Fibroblast of skin of right quadriceps (primary cell): Measurements from ENCODE around the gene QSOX2.
A peak's percentile ranks its signal among the peaks of the same experiment; 100 is the strongest.
"Not testable (repeated sequence)": the region's sequence is repeated elsewhere in the genome, so short reads cannot be mapped to it uniquely, and the experiment has no call there.

Experiments used
- DNase-seq: peaks from one replicate; pipeline ENCODE4 v3.0.0-alpha.2; 2013

QSOX2 gene

GRCh38 chr9:136282272-136282861 lies 36.8 kb upstream of the QSOX2 start:
- no peak for DNase-seq

- DNase-seq, result no peak
Measured at GRCh38 chr9:136281421-136282271, 36.0 kb upstream of the QSOX2 start.

- no peak for DNase-seq
Measured at GRCh38 chr9:136280535-136281315, 35.1 kb upstream of the QSOX2 start.

GRCh38 chr9:136279471-136279870 lies 33.9 kb upstream of the QSOX2 start:
- DNase-seq, result no peak

DNA sequence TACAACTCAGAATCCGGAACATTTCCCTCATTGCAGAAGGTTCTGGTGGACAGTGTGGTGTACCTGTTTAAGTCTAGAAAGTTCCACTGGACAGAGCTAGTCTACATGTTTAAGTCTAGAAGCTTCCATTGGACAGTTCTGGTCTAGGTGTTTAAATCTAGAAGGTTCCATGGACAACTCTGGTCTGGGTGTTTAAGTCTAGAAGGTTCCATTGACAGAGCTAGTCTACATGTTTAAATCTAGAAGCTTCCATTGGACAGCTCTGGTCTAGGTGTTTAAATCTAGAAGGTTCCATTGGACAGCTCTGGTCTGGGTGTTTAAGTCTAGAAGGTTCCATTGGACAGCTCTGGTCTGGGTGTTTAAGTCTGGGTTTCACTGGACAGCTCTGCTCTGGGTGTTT lies 33.3 kb upstream of the QSOX2 start:
- DNase-seq, result no peak

GRCh38 chr9:136278221-136278620 lies 32.6 kb upstream of the QSOX2 start:
- DNase-seq, result no peak

- DNase-seq, result no peak
Measured at GRCh38 chr9:136277746-136278145, 32.1 kb upstream of the QSOX2 start.

DNA sequence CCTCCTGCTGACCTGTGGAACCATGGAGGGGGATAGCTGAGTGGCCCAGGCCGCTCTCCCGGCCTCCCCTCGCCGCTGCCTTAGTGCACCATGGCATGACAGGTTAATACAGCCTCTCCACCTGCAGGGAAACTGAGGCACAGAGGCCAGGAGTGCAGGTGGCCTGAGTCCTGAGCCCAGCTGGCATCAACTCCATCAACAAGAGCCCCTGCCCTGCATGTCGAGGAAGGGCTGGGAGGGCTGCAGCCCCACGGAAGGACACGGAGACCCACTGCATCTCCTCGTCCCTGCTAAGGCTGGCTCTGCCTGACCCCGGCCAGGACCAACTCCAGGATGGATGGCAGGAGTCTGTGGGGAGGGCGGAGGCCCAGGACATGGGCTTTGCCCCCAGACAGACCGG lies 31.1 kb upstream of the QSOX2 start:
- no peak for DNase-seq

- no peak for DNase-seq
Measured at GRCh38 chr9:136275655-136276429, 30.2 kb upstream of the QSOX2 start.

GRCh38 chr9:136274786-136275654 lies 29.4 kb upstream of the QSOX2 start:
- DNase-seq, result no peak

DNA sequence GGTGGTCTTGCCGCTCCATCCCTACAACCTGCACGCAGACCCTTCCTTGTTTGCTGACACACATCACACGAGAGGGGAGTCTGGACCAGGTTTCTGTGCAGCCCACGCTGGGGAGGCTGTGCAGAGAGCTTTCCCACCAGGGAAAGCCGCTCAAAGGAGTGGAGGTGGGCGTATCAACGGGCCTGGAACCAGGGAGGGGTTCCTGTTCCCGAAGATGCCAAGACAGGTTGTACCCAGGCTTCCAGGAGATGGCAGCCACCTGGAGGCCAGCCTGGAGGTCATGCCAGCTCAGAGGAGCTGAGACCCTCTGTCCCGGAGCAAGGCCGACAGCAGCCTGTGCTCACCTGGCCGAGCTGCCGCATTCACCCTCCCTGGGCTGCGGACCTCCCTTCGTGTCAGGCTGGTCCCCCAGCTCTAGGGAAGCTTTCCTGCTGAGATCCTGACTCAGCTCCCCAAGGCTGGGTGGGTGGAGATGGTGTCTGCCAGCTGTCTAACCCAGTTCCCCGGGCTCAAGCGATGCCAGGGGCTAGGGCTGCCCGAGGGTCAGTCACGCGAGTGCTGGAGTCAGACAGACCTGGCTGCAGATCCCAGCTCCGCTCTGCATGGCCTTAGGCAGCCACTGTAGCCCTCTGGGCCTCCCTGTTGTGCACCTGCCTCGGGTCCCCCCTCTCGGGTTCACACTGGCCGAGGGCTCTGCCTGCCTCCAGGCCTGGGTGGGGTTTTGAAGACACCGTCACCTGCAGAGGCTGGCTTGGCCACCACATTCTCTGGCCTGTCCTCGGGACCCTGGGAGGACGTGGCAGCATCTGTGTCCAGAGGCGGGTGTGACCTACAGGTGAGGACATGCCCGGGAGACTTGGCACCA lies 28.5 kb upstream of the QSOX2 start:
- DNase-seq, result no peak

- no peak for DNase-seq
Measured at GRCh38 chr9:136273244-136273865, 27.7 kb upstream of the QSOX2 start.

- no peak for DNase-seq
Measured at GRCh38 chr9:136270173-136270705, 24.6 kb upstream of the QSOX2 start.

DNA sequence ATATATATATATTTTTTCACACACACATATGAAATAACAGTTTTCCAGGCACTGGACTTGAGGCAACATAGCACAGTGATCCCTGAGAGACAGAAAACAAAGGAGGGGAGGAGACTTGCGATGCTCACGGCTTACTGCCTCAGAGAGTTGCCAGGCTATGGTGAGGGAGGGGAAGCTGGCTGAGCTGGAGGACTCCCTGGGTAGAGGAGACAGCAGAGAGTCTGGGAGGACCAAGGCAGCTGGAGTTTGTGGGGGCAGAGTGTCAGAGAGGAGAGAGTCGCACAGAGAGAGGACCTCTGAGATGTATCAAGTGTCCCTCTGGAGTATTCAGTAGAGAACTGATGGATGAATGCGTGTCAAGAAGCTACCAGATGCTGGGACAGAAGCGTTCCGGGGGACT lies 23.1 kb upstream of the QSOX2 start:
- no peak for DNase-seq

DNA sequence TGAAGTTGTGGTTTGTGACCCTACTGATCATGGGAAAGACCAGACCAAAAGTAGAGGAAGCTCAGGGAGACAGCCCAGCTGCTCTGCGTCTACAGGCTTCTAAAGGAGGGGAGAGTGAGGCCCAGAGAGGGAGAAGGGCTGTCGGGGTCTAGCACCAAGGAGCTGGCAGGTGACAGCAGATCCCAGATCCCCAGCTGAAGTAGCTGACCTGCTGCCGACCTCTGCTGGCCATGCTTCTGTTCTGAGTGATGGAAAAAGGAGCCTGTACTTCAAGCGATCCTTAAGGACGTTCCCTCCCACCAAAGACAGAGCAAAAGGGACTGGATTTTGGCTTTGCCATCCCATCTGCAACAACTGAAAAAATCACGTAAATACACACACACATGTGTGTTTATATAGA lies 22.7 kb upstream of the QSOX2 start:
- DNase-seq, result no peak

DNA sequence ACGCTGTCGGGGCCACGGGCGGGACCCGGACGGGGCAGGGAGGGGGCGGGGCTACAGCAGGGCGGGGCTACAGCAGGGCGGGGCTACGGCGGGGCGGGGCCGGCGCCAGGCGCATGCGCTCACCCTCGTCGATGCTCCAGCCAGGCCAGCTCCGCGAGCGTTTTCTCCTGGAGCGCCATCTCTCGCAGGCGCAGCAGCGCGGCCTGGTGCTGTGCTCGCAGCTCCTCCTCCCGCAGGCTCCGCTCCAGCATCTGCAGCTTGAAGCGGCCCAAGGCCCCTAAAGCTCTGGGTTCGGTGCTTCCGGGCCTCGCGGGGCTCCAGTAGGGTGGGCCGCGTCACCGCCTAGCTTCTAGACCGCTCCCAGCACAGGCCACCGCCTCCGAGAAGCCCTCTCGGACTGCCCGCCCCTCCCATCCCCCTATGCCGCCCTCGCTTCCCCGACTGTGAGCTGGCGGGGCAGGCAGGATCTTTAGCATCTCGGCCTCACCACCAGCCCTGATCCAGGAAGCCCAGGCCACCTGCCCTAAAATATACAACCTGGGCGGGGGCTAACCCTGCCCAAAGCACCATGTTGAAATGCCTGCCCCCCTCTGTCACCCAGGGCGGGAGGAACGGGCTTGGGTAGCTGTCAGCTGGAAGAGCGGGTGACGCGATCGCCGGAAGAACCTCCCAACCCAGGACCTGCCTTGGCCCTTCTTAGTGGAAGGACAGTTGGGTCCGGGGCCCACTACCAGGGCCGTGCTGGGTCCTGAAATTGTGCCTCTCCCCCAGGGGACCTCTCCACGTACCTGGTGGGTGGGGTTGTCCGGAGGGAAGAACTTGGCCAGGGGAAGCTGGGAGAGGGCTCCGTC lies 21.9 kb upstream of the QSOX2 start:
- DNase-seq, result peak; percentile 78

DNA sequence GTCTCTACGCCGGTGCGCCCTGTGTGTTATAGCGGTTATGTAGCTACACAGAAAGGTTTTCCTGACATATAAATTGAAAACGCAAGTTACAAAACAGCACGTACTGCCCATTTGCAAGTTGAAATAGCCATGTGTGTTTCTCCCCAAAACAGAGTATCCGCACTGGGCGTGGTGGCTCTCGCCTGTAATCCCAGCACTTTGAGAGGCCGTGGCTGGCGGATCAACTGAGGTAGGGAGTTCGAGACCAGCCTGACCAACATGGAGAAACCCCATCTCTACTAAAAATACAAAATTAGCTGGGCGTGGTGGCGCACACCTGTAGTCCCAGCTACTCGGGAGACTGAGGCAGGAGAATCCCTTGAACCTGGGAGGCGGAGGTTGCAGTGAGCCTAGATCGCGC lies 21.0 kb upstream of the QSOX2 start:
- DNase-seq, result not testable (repeated sequence)

DNA sequence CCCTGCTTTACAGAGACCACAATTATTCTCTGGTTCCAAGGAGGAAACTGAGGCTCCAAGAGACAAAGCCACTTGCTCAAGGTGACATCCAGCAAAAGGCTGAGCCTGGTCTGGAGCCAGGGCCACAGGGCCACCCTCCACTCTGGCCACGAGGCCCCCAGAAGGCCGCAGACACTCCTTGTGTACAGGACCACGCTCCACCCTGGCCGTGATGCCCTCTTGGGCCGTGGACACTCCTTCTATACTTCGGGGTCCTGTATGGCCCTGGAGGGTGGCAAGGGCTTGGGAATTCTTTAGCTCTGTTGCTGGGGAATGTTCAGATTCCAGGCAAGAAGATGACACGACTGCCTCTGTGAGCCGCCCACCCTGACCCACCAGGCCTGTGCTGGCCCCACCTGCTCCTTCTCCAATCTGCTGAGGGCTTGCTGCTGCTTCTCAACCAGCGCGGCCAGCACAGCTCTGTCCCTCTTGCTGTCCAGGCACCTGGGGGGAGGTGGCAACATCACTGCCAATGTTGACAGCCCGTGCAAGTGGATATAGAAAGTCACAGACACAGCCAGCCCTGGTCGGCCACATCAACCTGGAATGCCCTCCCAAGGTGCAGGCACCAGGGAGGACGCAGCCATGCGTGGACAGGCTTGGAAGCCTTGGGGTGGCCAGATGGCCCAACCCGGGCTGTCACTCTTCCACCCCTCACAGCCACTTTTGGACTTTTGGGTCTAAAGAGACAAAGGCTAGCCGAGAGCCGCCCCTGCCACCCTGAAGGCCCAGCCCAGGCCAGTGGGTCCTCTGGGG lies 20.1 kb upstream of the QSOX2 start:
- DNase-seq, result no peak
